ENCODE data around the gene SIAH1.
"Not testable (repeated sequence)": the region's sequence is repeated elsewhere in the genome, so short reads cannot be mapped to it uniquely, and the experiment has no call there.

SIAH1 gene, protein sequence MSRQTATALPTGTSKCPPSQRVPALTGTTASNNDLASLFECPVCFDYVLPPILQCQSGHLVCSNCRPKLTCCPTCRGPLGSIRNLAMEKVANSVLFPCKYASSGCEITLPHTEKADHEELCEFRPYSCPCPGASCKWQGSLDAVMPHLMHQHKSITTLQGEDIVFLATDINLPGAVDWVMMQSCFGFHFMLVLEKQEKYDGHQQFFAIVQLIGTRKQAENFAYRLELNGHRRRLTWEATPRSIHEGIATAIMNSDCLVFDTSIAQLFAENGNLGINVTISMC

DNA sequence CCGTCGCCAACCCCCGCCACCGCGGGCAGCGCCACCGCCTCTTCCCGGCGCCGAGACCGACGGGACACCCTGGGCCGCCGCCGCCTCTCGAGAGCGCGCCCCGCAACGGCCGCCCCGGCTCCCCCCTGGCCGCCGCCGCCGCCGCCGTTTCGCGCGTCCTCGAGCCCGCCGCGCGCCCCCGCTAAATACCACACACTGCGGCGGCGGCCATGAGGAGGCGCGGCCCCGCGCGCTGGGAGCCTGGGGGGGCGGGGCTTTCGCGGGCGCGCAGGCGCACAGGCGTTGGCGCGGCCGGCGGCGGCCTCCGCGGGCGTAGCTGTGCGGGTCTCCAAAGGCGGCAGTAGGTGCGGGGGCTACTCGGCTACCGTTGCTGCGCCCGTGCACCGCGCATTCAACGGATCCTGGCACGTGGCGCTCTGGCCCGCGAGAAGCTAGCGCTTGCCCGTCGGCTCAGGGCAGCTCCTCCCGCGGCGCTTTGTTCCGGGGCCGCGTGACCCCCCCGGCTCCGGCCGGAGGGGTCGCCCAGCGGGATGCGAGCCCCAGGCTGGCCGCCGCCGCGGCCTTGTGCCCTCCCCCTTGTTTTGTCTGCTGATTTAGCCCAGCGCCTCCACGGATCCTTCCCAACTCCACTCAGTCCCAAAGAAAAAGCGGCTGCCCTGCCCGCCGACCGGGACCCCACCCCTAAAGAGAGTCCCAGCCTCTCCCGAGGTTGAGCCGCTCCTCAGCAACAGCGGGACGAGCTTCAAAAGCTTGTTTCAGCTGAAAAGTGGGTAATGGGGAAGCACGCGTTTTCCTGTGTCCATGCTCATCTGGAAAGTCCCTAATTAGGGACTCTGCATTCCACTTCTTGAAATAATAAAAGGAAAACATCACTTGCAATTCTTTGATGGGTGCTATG, at the start of gene SIAH1:
Gene SIAH1, minus strand, starts transcription at position 161 of the 898 bp plus-strand sequence. CDS start 22,985 bp downstream, outside the sequence.
- DNase-seq (ENCODE audit: low spot score): peak; percentile 74

DNA sequence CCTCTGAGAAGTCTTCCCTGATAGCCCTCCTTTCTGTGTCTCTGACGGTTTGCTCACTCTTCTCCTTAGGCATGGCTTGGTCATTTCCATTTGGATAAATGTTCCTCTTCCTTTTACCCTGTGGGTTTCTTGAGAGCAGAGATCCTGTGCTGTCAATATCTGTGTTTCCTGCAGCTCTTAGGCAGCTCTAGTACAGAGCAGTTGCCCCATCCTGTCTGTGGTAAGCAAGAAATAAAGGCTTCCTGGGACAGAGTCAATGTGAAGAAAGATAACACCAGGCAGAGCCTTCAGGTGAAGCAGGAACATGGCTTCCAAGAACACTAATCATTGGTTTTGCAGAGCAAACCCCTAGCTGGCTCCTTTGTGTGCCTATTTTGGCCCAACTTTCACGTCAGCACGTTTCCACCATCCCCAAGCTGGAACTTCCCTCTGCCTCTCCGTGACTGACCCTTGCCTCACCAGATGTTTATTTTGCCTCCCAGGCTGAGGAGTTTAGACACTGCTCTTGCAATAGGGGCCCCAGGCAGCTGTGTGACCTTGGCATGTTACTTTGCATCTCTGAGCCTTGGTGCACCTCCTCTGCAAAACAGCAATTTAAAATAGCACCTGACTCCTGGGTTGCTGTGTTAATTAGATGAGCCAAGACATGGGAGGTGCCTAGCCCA, 49.6 kb upstream of the SIAH1 start:
- DNase-seq (ENCODE audit: low spot score): peak; percentile 22

DNA sequence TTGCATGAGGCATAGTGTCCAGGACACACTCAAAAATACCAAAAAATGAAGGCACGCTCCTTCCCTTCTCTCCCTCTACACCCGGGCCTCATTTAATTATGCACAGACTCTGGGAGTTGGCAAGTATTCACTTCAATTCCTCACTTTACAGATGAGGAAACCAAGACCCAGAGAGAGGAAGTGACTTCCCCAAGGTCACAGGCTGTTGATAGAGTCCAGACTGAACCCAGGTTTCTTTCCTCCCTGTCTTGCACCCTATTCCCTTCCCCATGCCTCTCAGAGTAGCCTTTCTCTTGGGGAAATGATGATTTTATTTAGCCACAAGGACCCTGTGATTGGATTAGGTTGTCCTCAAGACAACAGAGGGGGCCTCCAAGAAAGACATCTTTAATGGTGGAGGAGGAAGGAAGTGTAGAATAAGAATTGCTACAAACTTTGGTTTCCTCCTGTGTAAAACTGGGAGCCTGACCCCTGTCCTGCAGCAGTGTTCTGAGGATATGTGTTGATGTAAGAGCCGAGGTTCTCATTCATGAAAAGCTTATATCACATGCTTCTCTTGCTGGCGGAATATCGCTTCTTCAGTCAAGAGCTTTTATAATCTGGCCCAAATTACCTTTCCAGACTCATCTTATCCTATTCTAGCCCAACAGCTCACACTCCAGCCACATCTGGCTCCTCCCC, 48.8 kb upstream of the SIAH1 start:
- DNase-seq (ENCODE audit: low spot score): peak; percentile 11

DNA sequence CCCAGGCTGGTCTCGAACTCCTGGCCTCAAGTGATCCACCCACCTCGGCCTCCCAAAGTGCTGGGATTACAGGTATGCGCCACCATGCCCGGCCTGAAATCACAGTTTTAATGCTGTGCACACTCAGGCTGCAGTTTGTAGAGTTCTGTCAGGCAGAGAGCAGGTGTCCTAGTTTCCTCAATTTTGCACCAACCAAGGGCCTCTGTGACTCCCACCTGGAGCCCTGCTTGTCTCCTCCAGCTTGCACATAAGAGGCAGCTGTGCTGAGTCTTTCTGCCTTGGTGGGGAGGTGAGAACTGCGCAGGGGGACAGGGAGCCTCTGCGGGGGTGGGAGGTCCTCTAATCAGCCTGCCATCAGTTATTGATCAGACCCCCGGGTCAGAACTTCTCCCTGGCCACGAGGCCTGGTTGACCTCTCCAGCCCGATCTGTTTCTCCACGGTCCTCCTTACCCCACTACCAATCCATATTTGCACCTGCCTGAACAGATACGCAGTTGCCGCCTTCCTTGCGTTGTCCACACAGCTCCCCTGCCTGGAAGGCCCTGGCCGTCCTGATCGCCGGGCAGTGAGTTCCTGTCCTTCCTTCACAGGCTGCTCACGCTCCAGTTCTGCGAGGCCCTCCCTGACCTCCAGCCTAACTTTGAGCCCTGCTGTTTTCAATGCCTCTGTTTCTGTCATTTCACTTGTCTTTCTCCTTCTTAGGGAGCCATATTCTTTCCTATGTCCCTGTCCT, 48.1 kb upstream of the SIAH1 start:
- no peak for DNase-seq (ENCODE audit: low spot score)

DNA sequence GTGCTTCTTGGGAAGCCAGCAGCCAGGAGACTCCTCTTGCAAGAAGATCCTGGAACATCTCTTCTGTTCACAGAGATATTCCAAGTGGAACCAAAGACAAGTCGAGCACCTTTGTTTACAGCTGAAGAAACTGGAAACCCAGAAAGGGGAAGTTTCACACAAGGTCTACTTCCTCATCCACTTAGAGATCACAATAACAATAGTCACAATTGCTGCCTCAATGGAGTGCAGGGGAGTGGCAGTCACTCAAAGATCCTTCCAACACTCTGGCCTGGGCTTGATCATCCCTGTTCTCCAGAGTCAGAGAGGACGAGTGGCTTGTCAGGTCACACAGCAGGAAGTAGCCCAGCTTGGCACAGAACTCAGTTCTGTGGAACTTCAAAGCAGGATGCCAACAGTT, 46.9 kb upstream of the SIAH1 start:
- DNase-seq (ENCODE audit: low spot score): peak; percentile 54

DNA sequence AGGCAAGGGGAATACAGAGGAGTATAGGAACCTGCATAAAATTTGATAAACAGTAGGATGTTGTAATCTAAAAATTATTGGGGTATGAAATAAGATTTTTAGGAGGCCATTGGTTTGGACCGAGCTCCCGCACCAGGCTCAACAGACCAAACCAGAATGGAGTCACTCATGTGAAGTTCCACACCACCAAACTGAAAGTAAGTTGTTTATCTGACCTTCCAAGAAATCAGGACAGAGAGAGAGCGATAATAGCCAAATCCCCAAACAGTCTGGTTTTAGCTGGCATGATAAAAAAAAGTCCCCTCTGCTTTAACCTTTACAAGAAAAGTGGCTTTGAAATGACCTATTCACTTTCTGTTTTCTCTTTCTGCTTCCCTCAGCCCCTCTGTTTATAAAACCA, 45.7 kb upstream of the SIAH1 start:
- DNase-seq (ENCODE audit: low spot score): no peak

DNA sequence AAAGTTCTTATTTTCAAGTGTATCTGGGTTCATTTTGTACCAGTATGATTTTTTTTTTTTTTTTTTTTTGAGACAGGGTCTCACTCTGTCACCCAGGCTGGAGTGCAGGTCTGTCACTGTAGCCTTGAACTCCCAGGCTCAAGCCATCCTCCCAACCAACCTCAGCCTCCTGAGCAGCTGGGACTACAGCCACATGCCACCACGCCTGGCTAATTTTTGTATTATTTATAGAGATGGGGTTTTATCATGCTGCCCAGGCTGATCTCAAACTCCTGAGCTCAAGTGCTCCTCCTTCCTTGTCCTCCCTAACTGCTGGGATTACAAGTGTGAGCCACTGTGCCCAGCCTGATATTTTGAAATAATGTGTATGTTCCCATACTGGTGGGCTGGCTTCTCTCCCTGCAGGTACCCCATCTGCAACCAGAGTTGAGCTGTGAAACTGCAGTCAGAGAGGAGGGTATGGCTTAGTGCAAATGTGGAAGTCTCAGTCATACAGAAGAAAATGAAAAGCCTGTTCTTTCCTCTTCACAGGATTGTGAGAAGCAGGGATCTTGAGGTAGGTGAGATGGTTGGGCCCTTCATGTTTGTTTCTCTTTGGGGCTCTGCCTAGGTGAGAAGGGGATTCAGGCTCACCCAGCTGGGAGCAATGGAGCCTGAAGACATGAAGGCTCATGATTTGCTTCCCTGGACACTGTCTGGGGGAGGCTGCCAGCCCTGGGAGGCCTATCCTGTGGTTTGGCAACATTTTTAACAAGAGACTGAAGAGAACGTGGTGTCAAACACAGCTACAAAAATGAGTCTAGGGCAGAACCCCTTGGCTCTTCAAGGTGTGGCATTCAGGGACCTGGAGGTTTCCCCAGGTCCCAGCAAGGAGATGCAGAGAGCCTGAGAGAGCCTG, 41.3 kb upstream of the SIAH1 start:
- DNase-seq (ENCODE audit: low spot score): no peak

DNA sequence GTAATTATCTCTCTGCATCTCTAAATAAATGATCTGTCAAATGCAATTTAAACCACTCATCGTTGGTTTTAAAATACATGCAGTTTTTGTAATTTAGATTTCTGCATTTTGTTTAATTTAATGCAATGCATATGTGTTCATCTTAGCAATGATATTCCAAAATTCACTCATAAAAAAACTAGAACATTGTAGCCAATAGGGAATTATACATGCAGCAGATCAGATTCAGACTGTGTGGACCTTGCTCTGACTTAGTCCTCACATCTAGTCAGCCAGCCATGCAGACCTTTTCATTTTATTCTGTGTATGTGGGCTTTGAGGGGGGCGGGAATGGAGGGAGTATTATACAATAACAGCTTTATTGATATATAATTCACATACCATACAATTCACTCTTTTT, 37.3 kb upstream of the SIAH1 start:
- DNase-seq (ENCODE audit: low spot score): no peak

DNA sequence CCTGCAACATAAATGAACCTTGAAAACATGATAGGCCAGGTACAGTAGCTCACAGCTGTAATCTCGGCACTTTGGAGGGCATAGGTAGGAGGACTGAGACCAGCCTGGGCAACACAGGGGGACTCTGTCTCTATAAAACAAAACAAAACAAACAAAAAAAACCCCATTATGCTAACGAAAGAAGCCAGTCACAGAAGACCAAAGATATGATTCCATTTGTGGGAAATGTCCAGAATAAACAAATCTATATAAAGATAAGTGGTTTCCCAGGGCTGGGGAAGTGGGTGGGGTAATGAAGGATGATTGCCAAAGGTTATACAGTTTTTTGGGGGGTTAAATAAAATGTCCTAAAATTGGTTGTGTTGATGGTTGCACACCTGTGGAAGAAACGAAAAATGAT, 36.5 kb upstream of the SIAH1 start:
- no peak for DNase-seq (ENCODE audit: low spot score)

DNA sequence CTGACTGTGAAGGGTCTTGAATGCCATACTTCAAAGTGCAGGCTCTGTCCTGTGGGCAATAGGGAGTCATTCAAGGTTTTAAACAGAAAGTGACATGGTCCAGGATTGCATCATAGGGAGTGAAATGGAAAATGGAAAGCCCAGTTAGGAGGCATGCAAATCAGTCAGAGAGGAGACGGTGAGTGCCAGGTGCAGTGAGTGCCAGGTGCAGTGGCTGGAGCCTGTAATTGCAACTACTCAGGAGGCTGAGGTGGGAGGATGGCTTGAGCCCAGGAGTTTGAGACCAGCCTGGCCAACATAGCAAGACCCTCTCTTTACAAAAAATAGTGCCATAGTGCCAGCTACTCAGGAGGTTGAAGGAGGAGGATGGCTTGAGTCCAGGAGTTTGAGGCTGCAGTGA, 35.2 kb upstream of the SIAH1 start:
- DNase-seq (ENCODE audit: low spot score): no peak

DNA sequence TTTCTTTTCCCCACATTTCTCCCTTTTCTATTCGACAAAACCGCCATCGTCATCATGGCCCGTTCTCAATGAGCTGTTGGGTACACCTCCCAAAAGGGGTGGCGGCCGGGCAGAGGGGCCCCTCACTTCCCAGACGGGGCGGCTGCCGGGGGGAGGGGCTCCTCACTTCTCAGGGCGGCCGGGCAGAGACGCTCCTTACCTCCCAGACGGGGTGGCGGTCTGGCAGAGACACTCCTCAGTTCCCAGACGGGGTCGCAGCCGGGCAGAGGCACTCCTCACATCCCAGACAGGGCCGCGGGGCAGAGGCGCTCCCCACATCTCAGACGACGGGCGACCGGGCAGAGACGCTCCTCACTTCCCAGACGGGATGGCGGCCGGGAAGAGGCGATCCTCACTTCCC, 31.4 kb upstream of the SIAH1 start:
- not testable (repeated sequence) for DNase-seq (ENCODE audit: low spot score)

DNA sequence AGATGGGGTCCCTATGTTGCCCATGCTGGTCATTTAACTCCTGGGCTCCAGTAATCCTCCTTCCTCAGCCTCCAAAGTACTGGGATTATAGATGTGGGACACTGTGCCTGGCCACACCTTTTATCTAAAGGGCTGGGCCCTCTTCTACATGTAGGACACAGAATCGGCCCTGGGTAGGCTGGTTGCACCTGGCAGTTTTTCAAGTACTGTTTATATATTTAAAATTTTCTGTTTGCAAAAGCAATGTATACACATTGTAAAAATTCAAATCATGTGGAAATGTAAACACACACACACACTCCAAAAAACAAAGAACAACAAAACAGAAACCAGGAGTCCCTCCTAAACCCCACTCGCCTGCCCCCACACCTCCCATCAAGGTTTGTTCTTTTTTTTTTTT, 28.1 kb upstream of the SIAH1 start:
- no peak for DNase-seq (ENCODE audit: low spot score)

DNA sequence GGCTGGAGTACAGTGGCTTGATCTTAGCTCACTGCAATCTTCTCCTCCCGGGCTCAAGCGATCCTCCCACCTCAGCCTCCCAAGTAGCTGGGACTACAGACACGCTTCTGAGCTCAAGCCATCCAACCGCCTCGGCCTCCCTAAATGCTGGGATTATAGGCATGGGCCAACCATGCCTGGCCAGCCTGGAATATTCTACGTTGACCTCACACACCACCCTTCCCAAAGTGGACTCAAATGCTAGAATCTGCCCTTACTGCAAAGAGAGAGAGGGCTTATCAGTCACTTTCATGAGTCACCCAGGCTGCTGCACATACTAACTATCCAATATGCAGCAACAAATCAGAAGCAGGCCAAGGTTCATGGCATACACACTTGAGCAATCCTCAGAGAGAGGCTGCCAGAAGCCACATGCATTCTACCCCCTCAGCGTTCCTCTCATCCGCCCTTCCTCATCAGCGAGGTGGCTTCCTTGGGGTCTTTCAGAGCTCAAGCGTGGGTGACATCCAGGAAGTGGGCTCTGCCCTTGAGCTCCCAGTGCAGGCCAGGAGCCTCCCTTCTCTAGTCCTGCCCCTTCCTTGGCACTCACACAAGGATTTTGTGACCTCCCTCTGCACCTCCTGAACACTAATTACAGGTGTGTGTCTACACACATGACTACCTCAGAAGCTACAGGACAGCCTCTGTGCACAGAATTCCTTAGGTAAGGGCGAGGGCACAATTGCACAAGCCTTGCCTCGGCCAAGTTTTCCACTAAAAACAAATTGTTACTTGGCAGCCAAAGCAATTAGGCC, 24.8 kb upstream of the SIAH1 start:
- DNase-seq (ENCODE audit: low spot score): no peak

DNA sequence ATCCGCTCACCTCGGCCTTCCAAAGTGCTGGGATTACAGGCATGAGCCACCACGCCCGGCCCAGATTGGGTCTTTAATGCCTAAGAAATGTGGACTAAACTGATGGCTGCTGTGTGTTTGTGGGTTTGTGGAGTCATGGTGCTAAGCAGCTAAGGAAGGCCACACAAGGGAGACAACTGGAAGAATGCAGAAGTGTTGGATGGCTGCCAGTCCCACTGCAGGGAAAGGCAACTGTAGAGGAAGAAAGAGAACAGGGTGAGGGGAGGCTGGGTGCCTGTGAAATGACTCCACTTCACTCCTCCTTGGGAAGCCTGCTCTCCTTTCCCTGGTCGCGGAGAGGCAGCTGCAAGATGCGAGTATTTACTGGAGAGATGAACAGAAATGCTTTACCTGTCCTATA, 23.5 kb upstream of the SIAH1 start:
- no peak for DNase-seq (ENCODE audit: low spot score)

DNA sequence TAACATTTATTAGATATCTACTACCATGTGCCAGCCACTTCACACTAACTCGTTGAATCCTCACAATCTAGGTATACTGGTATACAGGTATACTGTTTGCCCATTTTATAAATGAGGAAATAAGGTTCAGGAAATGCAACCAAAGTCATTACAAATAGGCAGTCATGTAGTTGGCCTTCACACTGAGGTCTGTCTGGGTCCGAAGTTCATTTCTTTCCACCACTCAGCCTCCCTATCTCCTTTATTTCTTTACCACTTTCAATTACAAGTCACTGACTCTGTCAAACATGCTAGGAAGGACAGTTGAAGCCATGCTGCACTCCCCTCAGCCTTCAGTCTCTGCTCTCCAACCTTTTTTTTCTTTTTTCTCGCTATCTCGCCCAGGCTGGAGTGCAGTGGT, 20.7 kb upstream of the SIAH1 start:
- DNase-seq (ENCODE audit: low spot score): no peak

DNA sequence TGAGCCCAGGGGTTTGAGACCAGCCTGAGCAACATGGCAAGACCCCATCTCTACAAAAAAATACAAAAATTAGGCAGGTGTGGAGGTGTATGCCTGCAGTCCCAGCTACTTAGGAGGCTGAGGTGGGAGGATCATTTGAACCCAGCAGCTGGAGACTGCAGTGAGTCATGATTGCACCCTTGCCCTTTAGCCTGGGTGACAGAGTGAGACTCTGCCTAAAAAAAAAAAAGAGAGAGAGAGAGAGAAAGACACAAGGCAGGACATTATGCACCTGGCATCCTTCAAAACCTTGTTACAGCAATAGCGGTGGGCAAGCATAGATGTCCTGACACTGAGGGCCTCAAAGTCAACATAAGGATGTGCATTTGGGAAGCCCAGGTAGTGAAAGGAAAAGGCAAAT, 19.9 kb upstream of the SIAH1 start:
- DNase-seq (ENCODE audit: low spot score): no peak

DNA sequence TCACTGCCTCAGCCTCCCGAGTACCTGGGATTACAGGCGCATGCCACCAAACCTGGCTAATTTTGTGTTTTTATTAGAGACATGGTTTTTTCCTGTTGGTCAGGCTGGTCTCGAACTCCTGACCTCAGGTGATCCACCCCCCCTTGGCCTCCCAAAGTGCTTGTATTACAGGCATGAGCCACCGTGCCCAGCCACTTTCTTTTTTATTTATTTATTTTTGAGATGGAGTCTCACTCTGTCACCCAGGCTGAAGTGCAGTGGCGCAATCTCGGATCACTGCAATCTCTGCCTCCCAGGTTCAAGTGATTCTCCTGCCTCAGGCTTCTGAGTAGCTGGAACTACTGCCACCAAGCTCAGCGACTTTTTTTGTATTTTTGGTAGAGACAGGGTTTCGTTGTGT, 17.3 kb upstream of the SIAH1 start:
- DNase-seq (ENCODE audit: low spot score): not testable (repeated sequence)

DNA sequence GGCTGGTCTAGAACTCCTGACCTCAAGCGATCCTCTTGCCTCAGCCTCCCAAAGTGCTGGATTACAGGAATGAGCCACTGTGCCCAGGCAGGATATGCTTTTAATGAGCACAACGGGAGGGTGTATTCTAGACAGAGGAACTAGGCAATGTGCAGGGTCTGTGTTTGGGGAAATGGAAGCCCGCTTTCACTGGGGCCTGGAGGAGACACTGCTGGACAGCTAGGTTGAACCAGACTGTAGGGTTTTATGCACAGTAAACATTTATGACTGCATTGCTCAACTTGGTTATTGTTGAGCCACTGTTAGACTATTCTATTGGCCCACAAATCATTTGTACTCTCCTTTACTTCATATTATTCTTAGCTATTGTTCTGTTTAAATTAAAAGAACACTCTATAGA, 10.2 kb upstream of the SIAH1 start:
- no peak for DNase-seq (ENCODE audit: low spot score)

DNA sequence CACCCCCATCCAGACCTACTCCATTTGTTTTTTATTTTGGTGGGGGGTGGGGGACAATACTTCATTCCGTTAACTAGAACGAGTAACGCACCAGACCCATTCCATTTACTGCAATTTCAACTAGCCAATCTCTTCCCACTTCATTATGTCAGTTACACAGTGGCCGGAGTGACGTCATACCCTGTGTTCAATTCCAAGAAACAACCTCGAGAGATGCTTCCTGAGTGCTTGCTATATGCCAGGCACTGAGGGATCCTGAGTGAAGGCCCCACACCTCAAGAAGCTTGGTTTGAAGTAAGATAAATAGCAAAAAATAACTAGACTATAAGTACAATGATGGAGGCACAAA, 9.1 kb upstream of the SIAH1 start:
- no peak for DNase-seq (ENCODE audit: low spot score)

All from pons (tissue), 1 donor.